NCI-H510A treated with DMSO at 0.1 percent for 48 hours (cell line): ENCODE results near the gene TNFAIP3.
"Not testable (repeated sequence)": the region's sequence is repeated elsewhere in the genome, so short reads cannot be mapped to it uniquely, and the experiment has no call there.

ENCODE experiments used
- DNase-seq: peaks from one replicate; lab custom pipeline; 2025; lab: John Stamatoyannopoulos, UW

The TNFAIP3 gene

GRCh38 chr6:137878486-137879285 lies 11.6 kb downstream of the TNFAIP3 start:
- DNase-seq: no peak

- no peak for DNase-seq
These were observed 12.2 kb downstream of the TNFAIP3 start for GRCh38 chr6:137879299-137879698.

DNA sequence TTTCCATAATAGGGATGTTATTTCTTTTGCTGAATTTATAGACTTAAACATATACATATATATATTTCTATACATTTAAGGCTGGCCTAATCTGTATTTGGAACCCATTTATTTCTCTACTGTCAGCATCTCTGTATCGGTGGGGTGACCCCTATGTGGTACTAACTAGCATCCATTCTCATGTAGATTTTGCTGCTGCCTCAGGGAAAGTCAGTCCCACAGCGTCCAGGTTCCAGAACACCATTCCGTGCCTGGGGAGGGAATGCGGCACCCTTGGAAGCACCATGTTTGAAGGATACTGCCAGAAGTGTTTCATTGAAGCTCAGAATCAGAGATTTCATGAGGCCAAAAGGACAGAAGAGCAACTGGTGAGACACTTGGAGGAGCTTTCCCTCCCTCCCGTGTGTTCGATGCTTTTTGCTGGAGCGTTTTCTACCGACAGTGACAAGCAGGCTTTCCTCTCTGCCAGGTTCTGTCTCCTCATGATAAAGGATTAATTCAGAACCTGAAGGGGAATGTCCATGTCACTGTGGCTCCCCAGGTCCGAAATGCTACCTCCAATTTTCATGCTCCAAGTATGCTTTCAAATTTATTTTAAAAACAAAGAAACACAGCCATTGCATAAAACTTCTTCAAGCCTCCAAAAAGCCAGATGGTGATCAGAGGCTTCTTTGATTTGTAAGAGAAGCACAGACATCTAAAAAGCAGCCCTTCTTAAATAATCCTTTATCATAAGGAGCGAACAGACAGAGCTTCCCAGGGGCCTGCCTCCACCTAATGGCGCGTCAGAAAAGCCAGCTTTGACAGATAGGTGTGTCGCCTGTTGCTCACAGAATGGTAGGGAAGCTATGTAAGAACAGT lies 13.1 kb downstream of the TNFAIP3 start:
- DNase-seq: no peak

DNA sequence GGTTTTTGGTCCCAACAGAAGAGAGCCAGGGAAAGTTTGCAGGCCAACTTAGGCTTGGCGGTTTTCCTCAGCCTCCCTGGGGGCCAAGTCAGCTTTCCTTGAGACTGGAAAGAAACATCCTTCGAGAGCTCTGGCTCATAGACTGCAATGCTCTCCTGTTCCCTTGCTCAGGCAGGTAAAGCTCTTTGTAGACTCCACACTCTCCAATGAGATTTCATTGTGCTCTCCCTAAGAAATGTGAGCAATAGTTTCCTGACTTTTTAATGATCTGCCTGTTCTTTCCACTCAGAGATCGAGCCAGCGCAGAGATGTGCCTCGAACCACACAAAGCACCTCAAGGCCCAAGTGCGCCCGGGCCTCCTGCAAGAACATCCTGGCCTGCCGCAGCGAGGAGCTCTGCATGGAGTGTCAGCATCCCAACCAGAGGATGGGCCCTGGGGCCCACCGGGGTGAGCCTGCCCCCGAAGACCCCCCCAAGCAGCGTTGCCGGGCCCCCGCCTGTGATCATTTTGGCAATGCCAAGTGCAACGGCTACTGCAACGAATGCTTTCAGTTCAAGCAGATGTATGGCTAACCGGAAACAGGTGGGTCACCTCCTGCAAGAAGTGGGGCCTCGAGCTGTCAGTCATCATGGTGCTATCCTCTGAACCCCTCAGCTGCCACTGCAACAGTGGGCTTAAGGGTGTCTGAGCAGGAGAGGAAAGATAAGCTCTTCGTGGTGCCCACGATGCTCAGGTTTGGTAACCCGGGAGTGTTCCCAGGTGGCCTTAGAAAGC lies 13.9 kb downstream of the TNFAIP3 start:
- no peak for DNase-seq

DNA sequence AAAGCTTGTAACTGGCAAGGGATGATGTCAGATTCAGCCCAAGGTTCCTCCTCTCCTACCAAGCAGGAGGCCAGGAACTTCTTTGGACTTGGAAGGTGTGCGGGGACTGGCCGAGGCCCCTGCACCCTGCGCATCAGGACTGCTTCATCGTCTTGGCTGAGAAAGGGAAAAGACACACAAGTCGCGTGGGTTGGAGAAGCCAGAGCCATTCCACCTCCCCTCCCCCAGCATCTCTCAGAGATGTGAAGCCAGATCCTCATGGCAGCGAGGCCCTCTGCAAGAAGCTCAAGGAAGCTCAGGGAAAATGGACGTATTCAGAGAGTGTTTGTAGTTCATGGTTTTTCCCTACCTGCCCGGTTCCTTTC lies 14.4 kb downstream of the TNFAIP3 start:
- DNase-seq: no peak

DNA sequence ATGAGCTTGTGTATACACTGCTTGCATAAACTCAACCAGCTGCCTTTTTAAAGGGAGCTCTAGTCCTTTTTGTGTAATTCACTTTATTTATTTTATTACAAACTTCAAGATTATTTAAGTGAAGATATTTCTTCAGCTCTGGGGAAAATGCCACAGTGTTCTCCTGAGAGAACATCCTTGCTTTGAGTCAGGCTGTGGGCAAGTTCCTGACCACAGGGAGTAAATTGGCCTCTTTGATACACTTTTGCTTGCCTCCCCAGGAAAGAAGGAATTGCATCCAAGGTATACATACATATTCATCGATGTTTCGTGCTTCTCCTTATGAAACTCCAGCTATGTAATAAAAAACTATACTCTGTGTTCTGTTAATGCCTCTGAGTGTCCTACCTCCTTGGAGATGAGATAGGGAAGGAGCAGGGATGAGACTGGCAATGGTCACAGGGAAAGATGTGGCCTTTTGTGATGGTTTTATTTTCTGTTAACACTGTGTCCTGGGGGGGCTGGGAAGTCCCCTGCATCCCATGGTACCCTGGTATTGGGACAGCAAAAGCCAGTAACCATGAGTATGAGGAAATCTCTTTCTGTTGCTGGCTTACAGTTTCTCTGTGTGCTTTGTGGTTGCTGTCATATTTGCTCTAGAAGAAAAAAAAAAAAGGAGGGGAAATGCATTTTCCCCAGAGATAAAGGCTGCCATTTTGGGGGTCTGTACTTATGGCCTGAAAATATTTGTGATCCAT lies 15.3 kb downstream of the TNFAIP3 start:
- DNase-seq: no peak

GRCh38 chr6:137883400-137884148 lies 16.5 kb downstream of the TNFAIP3 start:
- no peak for DNase-seq

DNA sequence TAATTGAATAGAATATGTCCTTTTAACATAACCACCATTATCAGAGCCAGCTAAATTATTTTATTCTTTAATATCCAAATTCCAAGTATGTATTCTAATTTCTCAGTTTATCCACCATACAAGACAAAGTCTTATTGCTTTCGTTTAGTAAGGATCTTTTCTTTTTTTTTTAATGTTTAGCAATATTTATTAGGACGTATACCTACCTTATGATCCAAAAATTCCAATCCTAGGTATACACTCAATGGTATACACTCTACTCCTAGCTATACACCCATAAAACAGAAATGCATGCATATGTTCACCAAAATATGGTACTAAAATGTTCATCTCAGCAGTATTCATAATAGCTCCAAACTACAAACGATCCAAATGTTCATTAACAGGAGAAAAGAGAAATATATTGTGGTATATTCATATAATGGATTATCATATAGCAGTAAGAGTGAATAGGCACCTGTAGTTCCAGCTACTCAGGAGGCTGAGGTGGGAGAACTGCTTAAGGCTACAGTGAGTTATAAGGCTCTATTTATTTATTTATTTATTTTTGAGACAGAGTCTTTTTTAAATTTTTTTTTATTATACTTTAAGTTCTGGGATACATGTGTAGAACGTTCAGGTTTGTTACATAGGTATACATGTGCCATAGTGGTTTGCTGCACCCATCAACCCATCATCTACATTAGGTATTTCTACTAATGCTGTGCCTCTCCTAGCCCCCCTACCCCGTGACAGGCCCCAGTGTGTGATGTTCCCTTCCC lies 17.3 kb downstream of the TNFAIP3 start:
- no peak for DNase-seq

GRCh38 chr6:137884910-137885229 lies 17.8 kb downstream of the TNFAIP3 start:
- DNase-seq: not testable (repeated sequence)

GRCh38 chr6:137886226-137886625 lies 19.2 kb downstream of the TNFAIP3 start:
- not testable (repeated sequence) for DNase-seq

DNA sequence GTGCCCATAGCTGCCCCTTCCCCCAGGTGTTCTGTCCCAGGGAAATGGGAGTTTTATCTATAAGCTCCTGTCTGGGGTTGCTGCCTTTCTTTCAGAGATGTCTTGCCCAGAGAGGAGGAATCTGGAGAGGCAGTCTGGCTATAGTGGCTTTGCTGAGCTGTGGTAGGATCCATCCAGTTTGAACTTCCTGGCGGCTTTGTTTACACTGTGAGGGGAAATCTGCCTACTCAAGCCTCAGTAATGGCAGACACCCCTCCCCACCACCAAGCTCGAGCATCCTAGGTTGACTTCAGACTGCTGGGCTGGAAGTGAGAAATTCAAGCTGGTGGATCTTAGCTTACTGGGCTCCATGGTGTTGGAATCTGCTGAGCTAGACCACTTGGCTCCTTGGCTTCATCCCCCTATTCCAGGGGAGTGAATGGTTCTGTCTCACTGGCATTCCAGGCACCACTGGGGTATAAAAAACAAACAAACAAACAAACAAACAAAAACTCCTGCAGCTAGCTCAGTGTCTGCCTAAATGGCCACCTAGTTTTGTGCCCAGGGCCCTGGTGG lies 24.0 kb downstream of the TNFAIP3 start:
- DNase-seq: no peak

- DNase-seq: no peak
These were observed 25.2 kb downstream of the TNFAIP3 start for GRCh38 chr6:137892271-137892708.

GRCh38 chr6:137893181-137893580 lies 26.1 kb downstream of the TNFAIP3 start:
- DNase-seq: no peak

DNA sequence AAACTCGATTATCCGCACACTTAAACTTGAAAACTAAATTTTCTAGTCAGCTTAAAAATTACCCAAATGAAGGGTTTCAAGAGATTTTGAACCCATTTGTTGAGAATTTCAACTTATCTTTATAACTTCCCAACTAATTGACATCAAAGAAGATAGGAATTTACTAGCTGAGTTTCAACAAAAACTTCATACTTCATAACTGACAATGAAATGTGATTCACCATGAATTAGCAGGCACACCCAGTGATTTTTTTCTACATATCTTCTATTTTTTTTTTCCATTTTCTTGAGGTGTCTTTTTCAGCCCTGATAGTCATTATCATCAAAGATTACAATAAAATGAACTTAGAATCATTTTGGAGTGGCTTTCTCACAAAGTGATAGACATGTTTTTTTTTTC lies 26.7 kb downstream of the TNFAIP3 start:
- no peak for DNase-seq

DNA sequence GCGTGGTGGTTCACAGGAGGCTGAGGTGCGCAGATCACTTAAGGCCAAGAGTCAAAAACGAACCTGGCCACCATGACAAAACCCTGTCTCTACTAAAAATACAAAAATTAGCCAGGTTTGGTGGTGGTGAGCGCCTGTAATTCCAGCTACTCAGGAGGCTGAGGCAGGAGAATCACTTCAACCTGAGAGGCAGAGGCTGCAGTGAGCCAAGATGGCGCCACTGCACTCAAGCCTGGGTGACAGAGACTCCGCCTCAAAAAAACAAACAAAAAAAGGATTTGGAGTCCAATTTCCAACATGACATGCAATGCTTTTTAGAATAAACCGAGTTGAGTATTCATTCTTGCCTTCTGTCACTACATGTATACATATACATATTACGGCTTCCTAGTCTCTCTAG lies 27.3 kb downstream of the TNFAIP3 start:
- not testable (repeated sequence) for DNase-seq

DNA sequence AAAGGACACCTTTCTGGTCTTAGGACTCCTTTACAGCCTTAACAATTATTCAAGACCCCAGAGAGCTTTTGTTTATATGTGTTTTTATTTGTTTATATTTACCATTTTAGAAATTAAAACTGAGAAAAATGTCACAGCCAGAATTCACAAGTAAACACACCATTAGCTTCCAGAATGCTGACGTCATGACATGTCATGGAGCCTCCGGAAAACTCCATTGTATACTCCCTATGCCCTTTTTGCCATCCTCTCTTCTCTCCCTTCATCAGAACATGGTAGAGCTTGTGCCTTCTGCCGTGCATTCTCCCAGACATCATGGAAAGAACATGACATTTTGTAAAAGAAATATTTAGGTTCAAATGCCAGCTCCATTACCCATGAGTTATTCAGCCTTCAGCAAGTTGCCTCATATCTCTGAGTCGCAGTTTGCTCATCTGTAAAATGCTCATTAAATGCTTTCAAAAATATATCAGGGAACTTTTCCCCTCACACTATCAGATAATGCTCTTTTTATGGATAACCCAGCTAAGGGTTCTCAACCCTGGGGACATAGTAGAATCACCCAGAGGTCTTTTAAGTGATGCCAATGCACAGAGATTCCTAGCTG lies 27.8 kb downstream of the TNFAIP3 start:
- DNase-seq: no peak

DNA sequence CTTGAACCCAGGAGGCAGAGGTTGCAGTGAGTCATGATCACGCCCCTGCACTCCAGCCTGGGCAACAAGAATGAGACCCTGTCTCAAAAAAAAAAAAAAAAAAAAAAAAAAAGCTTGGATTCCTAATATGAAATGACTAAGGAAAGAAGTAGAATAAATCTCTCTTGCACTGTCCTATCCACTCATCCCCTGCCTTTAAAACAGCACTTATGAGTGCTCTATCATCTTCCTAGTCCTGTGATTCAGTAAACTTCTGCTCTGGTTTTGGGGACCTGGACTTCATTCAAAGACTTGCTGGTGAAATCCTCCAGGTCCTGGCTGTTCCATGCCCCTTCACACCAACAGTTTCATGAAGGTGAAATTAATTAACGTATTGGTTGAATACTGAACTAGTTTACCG lies 29.6 kb downstream of the TNFAIP3 start:
- no peak for DNase-seq

GRCh38 chr6:137900815-137901214 lies 33.8 kb downstream of the TNFAIP3 start:
- DNase-seq: no peak

GRCh38 chr6:137901454-137901853 lies 34.4 kb downstream of the TNFAIP3 start:
- no peak for DNase-seq

DNA sequence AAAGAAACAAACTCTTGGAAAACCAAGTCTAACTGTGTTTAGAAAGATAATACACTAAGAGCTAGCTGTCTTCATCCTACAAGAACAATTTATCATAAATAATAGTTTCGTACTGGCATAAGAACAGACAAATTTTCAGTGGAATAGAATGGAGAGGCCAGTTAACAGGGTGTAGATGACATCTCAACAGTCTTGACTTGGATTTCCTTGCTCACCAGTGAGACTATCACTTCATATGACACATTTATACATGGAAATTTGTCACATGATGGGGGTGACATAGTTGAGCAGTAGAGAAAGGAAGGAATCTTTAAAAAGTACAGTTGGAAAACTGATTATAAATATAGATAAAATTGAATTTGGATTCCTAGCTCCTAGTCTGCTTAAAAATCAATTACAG lies 35.6 kb downstream of the TNFAIP3 start:
- no peak for DNase-seq
